Stimulated activated CD4-positive, alpha-beta T cell treated with anti-CD3 and anti-CD28 coated beads, Interleukin-12 subunit alpha, Interleukin-12 subunit beta, amount 100 ng/mL, for 4 hours (primary cell): ENCODE results near the gene WAC.

ENCODE experiments used
- DNase-seq: peaks from one replicate; pipeline ENCODE4 v3.0.0-alpha.2; 2020

WAC gene

DNA sequence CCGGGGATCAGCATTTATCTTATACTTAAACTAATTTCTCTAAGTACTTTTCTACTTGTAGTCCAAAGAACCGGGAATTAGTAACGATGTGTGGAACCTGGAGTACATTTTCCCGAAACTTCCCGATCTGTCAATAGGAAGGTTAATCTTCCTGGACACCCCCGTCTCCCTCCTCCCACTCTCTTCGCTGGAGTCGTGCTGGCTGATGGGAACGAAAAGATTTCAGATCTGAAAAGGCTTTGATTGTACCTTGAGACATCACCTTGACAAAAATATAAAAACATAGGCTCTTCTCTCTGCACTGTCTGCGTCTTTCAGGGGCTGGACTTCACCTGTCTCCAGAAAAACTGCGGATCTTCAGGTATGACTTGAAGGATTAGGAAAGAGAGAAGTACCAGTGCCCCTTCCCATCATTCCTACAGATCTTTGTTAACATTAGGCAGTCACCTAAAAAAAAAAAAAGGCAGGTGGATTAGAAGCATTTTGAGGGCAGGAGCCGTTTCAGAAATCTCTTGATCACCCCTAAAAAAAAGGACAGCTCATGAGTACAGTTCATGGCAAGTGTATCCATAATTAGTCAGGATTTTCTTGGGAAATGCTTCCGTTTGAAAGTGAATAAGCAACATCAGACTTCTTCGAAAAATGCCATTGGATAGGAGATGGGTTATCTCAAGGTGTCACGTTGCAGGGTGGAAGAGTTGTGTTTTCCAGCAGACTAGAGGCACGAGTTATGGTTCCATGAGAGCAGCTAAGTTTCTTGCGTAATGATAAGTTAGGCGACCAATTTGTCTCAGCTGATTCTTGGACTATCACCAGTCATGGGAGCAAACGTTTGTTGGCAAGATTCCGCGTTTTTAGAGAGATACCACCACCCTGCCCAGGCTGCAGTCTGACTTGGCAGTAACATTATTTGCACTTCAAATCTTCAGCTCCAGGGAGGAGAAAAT is 136.6 kb downstream of the WAC start:
- no peak for DNase-seq
